HG02970 (cell line): ENCODE measurements around the gene CCDC81.
"Not testable (repeated sequence)": the region's sequence is repeated elsewhere in the genome, so short reads cannot be mapped to it uniquely, and the experiment has no call there.

Experiments
- ATAC-seq: cut with Tn5 transposase; IDR thresholded peaks from one replicate; pipeline ENCODE4 v1.9.1; 2021; ENCODE audit warnings: mild to moderate bottlenecking, moderate library complexity, moderate number of reproducible peaks; ENCODE audit not compliant: unreplicated experiment, low FRiP score

CCDC81 gene

DNA sequence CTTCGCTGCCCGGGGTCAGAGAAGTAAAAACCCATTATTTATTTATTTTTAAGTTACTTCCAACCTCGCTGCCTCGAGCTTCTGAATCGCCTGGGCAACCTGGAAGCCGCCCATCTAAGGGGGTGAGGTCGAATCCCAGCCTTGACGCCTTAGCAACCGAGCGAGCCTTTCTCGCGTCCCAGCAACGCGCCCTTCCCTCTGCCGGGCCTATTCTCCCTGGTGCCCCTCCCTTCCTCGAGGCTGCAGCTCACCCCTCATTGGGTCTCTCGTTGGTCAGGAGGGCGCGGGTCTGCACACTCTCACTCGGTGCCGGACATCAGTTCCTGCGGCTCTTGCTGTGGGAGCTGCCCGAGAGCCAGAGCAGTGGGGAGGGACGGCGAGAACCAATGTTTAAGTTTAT is at the start of gene CCDC81:
Gene CCDC81, plus strand, starts transcription at position 302 of the 400 bp plus-strand sequence. CDS start 277 bp downstream, outside the sequence.
- ATAC-seq = no peak

DNA sequence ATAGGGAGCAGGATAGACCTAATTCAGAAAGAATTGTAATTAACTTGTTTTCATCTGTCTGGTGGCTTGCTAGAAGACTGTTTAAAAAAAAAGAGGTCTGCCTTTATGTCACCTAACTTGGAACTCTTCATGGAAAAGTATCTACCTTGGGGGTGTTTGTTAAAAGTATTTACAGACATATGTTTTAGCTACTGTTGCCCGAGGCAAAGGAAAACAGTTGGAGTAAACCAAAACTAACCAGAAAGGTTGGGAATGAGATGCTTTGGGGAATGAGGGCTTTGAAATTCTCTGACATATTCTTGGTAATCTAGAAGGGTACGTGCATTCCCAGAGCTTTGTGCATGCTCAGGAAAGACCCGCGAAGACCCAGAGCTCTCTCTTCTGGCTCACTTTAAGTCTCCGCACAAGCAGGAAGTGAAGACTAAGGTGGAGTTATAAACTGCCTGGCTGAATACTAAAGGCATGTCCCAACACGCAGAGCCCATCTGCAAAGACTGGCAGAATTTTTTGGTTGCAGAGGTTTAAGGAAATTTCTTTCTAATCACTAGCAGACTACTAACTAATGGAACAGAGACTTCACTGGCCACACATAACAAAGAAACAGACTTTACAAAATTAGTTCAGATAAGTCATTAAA is 39.4 kb upstream of the CCDC81 start:
- no peak for ATAC-seq

GRCh38 chr11:86337227-86337626 is 37.5 kb upstream of the CCDC81 start:
- no peak for ATAC-seq

GRCh38 chr11:86341382-86341781 is 33.3 kb upstream of the CCDC81 start:
- ATAC-seq = no peak

GRCh38 chr11:86346513-86346912 is 28.2 kb upstream of the CCDC81 start:
- ATAC-seq = no peak

GRCh38 chr11:86355256-86355655 is 19.4 kb upstream of the CCDC81 start:
- no peak for ATAC-seq

DNA sequence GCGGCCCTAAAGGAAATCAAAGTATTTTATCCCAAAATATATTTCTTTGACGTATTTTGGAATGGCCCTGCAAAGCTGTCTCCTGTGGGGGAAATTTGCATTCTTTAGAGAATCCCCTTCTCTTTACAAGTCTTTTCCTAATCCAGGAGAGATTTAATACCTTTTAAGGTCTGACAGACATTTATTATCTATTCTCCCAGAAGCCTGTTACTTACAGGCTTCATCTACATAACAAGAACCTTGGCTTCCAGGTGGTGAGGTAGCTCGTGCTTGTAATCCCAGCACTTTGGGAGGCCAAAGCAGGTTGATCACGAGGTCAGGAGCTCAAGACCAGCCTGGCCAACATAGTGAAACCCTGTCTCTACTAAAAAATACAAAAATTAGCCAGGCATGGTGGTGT is 17.3 kb upstream of the CCDC81 start:
- not testable (repeated sequence) for ATAC-seq

- ATAC-seq = no peak
Observed at GRCh38 chr11:86358720-86359119, 16.0 kb upstream of the CCDC81 start.

GRCh38 chr11:86360775-86361395 is 13.8 kb upstream of the CCDC81 start:
- no peak for ATAC-seq

- ATAC-seq = no peak
Observed at GRCh38 chr11:86363424-86363823, 11.3 kb upstream of the CCDC81 start.

- no peak for ATAC-seq
Observed at GRCh38 chr11:86365546-86365945, 9.1 kb upstream of the CCDC81 start.

DNA sequence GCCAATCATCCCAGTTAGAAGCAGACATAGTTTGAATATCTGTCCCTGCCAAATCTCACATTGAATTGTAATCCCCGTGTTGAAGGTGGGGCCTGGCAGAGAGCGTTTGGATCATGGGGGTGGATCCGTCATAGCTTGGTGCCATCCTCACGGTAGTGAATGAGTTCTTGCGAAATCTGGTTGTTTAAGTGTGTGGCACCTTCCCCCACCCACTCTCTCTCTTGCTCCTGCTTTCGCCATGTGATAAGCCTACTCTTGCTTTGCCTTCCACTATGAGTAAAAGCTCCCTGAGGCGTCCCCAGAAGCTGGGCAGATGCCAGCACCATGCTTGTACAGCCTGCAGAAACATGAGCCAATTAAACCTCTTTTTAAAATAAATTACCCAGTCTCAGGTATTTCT is 5.0 kb upstream of the CCDC81 start:
- no peak for ATAC-seq

GRCh38 chr11:86370171-86370570 is 4.5 kb upstream of the CCDC81 start:
- ATAC-seq = no peak

- no peak for ATAC-seq
Observed at GRCh38 chr11:86370922-86371594, 3.6 kb upstream of the CCDC81 start.

GRCh38 chr11:86372041-86372440 is 2.6 kb upstream of the CCDC81 start:
- no peak for ATAC-seq

DNA sequence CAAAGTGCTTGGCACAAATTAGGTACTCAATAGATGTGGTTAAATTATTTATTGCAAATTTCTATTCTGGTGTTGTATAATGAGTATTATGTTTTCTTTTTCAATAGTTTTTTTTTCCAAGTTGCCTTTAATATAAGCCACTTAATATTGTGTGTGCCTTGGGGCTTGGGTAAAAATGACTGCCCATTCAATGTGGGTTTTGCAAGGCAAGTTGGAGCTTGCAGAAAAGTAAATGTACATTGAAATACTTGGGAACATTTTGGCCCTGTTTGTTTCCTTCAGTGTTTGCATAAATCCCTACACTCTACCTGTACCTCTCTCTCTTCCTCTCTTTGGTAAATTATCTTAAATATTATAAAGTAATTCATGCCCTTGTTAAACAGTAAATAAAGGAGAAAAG is 2.1 kb upstream of the CCDC81 start:
- no peak for ATAC-seq

GRCh38 chr11:86374069-86374468 is 618 bp upstream of the CCDC81 start:
- ATAC-seq = no peak

DNA sequence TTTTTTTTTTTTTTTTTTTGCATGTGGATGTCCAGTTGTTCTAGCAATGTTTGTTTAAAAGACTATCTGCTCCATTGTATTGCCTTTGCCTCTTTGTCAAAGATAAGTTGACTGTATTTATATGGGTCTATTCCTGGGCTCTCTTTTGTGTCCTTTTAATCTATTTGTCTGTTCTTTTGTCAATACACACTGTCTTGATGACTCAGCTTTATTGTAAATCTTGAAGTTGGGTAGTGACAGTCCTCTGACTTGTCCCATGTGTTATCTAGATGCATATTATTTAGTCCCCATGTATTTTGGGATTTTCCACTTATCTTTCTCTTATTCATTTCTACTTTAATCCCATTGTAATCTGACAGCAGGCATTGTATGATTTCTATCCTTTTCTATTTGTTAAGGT is 3.3 kb downstream of the CCDC81 start:
- ATAC-seq = no peak

- no peak for ATAC-seq
Observed at GRCh38 chr11:86380295-86381059, 5.8 kb downstream of the CCDC81 start.

- no peak for ATAC-seq
Observed at GRCh38 chr11:86383041-86383955, 8.6 kb downstream of the CCDC81 start.
